ENCODE results near the gene NDUFA5.
"Not testable (repeated sequence)": the region's sequence is repeated elsewhere in the genome, so short reads cannot be mapped to it uniquely, and the experiment has no call there.

The NDUFA5 gene

GRCh38 chr7:123571684-123572083, 14.1 kb upstream of the NDUFA5 start:
- Mint-ChIP-seq H3K4me1 (peaks cover 8% of the 10 kb centered on the region), H3K9me3 (no peaks in the 10 kb centered on the region), H3K4me3 (no peak overlapping the region), H3K27ac (no peak overlapping the region), H3K36me3 (no peaks in the 10 kb centered on the region), H3K27me3 (no peaks in the 10 kb centered on the region)
- no peak for ATAC-seq

- no peak for ATAC-seq
- no peaks in the 10 kb centered on the region for H3K27me3 Mint-ChIP-seq
- H3K27ac Mint-ChIP-seq = no peak overlapping the region
- no peaks in the 10 kb centered on the region for H3K36me3 Mint-ChIP-seq
- H3K4me1 Mint-ChIP-seq = peaks cover 8% of the 10 kb centered on the region
- H3K4me3 Mint-ChIP-seq = no peak overlapping the region
- no peaks in the 10 kb centered on the region for H3K9me3 Mint-ChIP-seq
Measured at GRCh38 chr7:123571187-123571586, 13.6 kb upstream of the NDUFA5 start.

GRCh38 chr7:123570390-123571182, 13.0 kb upstream of the NDUFA5 start:
- Mint-ChIP-seq H3K27ac (no peak overlapping the region), H3K36me3 (no peaks in the 10 kb centered on the region), H3K9me3 (no peaks in the 10 kb centered on the region), H3K4me3 (no peak overlapping the region), H3K27me3 (no peaks in the 10 kb centered on the region), H3K4me1 (peaks cover 8% of the 10 kb centered on the region)
- no peak for ATAC-seq

GRCh38 chr7:123569352-123570010, 11.9 kb upstream of the NDUFA5 start:
- Mint-ChIP-seq H3K27me3 (no peaks in the 10 kb centered on the region), H3K4me3 (no peak overlapping the region), H3K4me1 (peaks cover 8% of the 10 kb centered on the region), H3K27ac (peak overlapping the region; percentile 3), H3K9me3 (no peaks in the 10 kb centered on the region), H3K36me3 (no peaks in the 10 kb centered on the region)
- peak; percentile 27 for ATAC-seq

- Mint-ChIP-seq H3K9me3 (no peaks in the 10 kb centered on the region), H3K36me3 (no peaks in the 10 kb centered on the region), H3K27me3 (peaks cover 19% of the 10 kb centered on the region), H3K4me1 (no peaks in the 10 kb centered on the region), H3K27ac (no peak overlapping the region), H3K4me3 (no peak overlapping the region)
- no peak for ATAC-seq
Measured at GRCh38 chr7:123562121-123562520, 4.5 kb upstream of the NDUFA5 start.

- Mint-ChIP-seq H3K9me3 (no peaks in the 10 kb centered on the region), H3K27me3 (peaks cover 14% of the 10 kb centered on the region), H3K4me3 (no peak overlapping the region), H3K36me3 (peaks cover 4% of the 10 kb centered on the region), H3K4me1 (peaks cover 5% of the 10 kb centered on the region), H3K27ac (no peak overlapping the region)
- no peak for ATAC-seq
Measured at GRCh38 chr7:123558289-123558874, 764 bp upstream of the NDUFA5 start.

GRCh38 chr7:123557016-123557397, 611 bp downstream of the NDUFA5 start:
- no peak overlapping the region for H3K4me3 Mint-ChIP-seq
- H3K27me3 Mint-ChIP-seq = peaks cover 9% of the 10 kb centered on the region
- no peak overlapping the region for H3K27ac Mint-ChIP-seq
- H3K4me1 Mint-ChIP-seq = peaks cover 14% of the 10 kb centered on the region
- H3K36me3 Mint-ChIP-seq = peaks cover 17% of the 10 kb centered on the region
- H3K9me3 Mint-ChIP-seq = peaks cover 4% of the 10 kb centered on the region
- ATAC-seq = no peak

GRCh38 chr7:123555484-123555883, 2.1 kb downstream of the NDUFA5 start:
- Mint-ChIP-seq H3K36me3 (peaks cover 23% of the 10 kb centered on the region), H3K9me3 (peaks cover 4% of the 10 kb centered on the region), H3K4me1 (peaks cover 14% of the 10 kb centered on the region), H3K27me3 (no peaks in the 10 kb centered on the region), H3K4me3 (no peak overlapping the region), H3K27ac (no peak overlapping the region)
- ATAC-seq = no peak

- Mint-ChIP-seq H3K36me3 (peaks cover 45% of the 10 kb centered on the region), H3K27me3 (no peaks in the 10 kb centered on the region), H3K4me1 (peaks cover 27% of the 10 kb centered on the region), H3K4me3 (no peak overlapping the region), H3K9me3 (peaks cover 4% of the 10 kb centered on the region), H3K27ac (no peak overlapping the region)
- no peak for ATAC-seq
Measured at GRCh38 chr7:123553159-123553558, 4.5 kb downstream of the NDUFA5 start.

GRCh38 chr7:123552641-123553040, 5.0 kb downstream of the NDUFA5 start:
- Mint-ChIP-seq H3K9me3 (peaks cover 4% of the 10 kb centered on the region), H3K27ac (no peak overlapping the region), H3K36me3 (peaks cover 47% of the 10 kb centered on the region), H3K4me1 (peaks cover 29% of the 10 kb centered on the region), H3K27me3 (no peaks in the 10 kb centered on the region), H3K4me3 (no peak overlapping the region)
- ATAC-seq = no peak

- H3K27me3 Mint-ChIP-seq, ATAC-seq, H3K27ac Mint-ChIP-seq, H3K4me3 Mint-ChIP-seq, H3K9me3 Mint-ChIP-seq: not testable (repeated sequence)
- Mint-ChIP-seq H3K36me3 (peaks cover 53% of the 10 kb centered on the region), H3K4me1 (peaks cover 34% of the 10 kb centered on the region)
Measured at GRCh38 chr7:123552134-123552533, 5.5 kb downstream of the NDUFA5 start.

- Mint-ChIP-seq H3K36me3 (peaks cover 57% of the 10 kb centered on the region), H3K27me3 (no peaks in the 10 kb centered on the region), H3K27ac (no peak overlapping the region), H3K4me3 (no peak overlapping the region), H3K4me1 (peaks cover 33% of the 10 kb centered on the region), H3K9me3 (peaks cover 4% of the 10 kb centered on the region)
- ATAC-seq = no peak
Measured at GRCh38 chr7:123548406-123548805, 9.2 kb downstream of the NDUFA5 start.

- Mint-ChIP-seq H3K27ac (no peak overlapping the region), H3K4me3 (no peak overlapping the region), H3K9me3 (no peaks in the 10 kb centered on the region), H3K36me3 (peaks cover 5% of the 10 kb centered on the region), H3K4me1 (no peaks in the 10 kb centered on the region), H3K27me3 (no peaks in the 10 kb centered on the region)
- no peak for ATAC-seq
Measured at GRCh38 chr7:123539871-123540270, 17.7 kb downstream of the NDUFA5 start.

- peaks cover 4% of the 10 kb centered on the region for H3K4me1 Mint-ChIP-seq
- H3K4me3 Mint-ChIP-seq = no peak overlapping the region
- H3K9me3 Mint-ChIP-seq = no peaks in the 10 kb centered on the region
- peaks cover 5% of the 10 kb centered on the region for H3K36me3 Mint-ChIP-seq
- no peak overlapping the region for H3K27ac Mint-ChIP-seq
- ATAC-seq = no peak
- H3K27me3 Mint-ChIP-seq = peaks cover 3% of the 10 kb centered on the region
Measured at GRCh38 chr7:123538897-123539296, 18.7 kb downstream of the NDUFA5 start.

GRCh38 chr7:123538189-123538714, 19.4 kb downstream of the NDUFA5 start:
- Mint-ChIP-seq H3K4me3 (no peak overlapping the region), H3K27ac (no peak overlapping the region), H3K4me1 (peaks cover 10% of the 10 kb centered on the region), H3K27me3 (peaks cover 10% of the 10 kb centered on the region), H3K36me3 (peaks cover 5% of the 10 kb centered on the region), H3K9me3 (no peaks in the 10 kb centered on the region)
- ATAC-seq = no peak
